Activated CD4-positive, alpha-beta T cell treated with anti-CD3 and anti-CD28 coated beads, Interleukin-2, amount 50 U/mL, for 4 hours (primary cell): ENCODE measurements around the gene SINHCAF.
"Not testable (repeated sequence)": the region's sequence is repeated elsewhere in the genome, so short reads cannot be mapped to it uniquely, and the experiment has no call there.

ENCODE experiments used
- DNase-seq, 2 experiments: peaks; one replicate each; pipeline ENCODE4 v3.0.0-alpha.2; 2020

Gene SINHCAF

GRCh38 chr12:31303466-31303865 is 22.5 kb downstream of the SINHCAF start:
- DNase-seq, result no peak

GRCh38 chr12:31301311-31301710 is 24.6 kb downstream of the SINHCAF start:
- no peak for DNase-seq

- no peak for DNase-seq
Measured at GRCh38 chr12:31300783-31301182, 25.2 kb downstream of the SINHCAF start.

GRCh38 chr12:31300341-31300740 is 25.6 kb downstream of the SINHCAF start:
- DNase-seq, result no peak

GRCh38 chr12:31298922-31299321 is 27.0 kb downstream of the SINHCAF start:
- no peak for DNase-seq

- no peak for DNase-seq
Measured at GRCh38 chr12:31298515-31298910, 27.4 kb downstream of the SINHCAF start.

- DNase-seq, result no peak
Measured at GRCh38 chr12:31297572-31298514, 28.1 kb downstream of the SINHCAF start.

- DNase-seq, result no peak
Measured at GRCh38 chr12:31289441-31289840, 36.5 kb downstream of the SINHCAF start.

- no peak for DNase-seq
Measured at GRCh38 chr12:31288381-31288780, 37.6 kb downstream of the SINHCAF start.

GRCh38 chr12:31280183-31280582 is 45.8 kb downstream of the SINHCAF start:
- no peak for DNase-seq

GRCh38 chr12:31279390-31279924 is 46.5 kb downstream of the SINHCAF start:
- no peak for DNase-seq

GRCh38 chr12:31278832-31279231 is 47.1 kb downstream of the SINHCAF start:
- DNase-seq, result no peak

- no peak for DNase-seq
Measured at GRCh38 chr12:31278424-31278823, 47.5 kb downstream of the SINHCAF start.

- DNase-seq, result no peak
Measured at GRCh38 chr12:31277081-31277480, 48.9 kb downstream of the SINHCAF start.

- no peak for DNase-seq
Measured at GRCh38 chr12:31275491-31275890, 50.5 kb downstream of the SINHCAF start.

- no peak for DNase-seq
Measured at GRCh38 chr12:31274520-31275300, 51.2 kb downstream of the SINHCAF start.

GRCh38 chr12:31273794-31274193 is 52.2 kb downstream of the SINHCAF start:
- not testable (repeated sequence) for DNase-seq

GRCh38 chr12:31272607-31273225 is 53.2 kb downstream of the SINHCAF start:
- no peak for DNase-seq

- no peak for DNase-seq
Measured at GRCh38 chr12:31267966-31268365, 58.0 kb downstream of the SINHCAF start.

- DNase-seq, result no peak
Measured at GRCh38 chr12:31265722-31266121, 60.2 kb downstream of the SINHCAF start.

GRCh38 chr12:31263661-31264060 is 62.3 kb downstream of the SINHCAF start:
- DNase-seq, result no peak

GRCh38 chr12:31261744-31262143 is 64.2 kb downstream of the SINHCAF start:
- DNase-seq, result no peak

GRCh38 chr12:31260840-31261239 is 65.1 kb downstream of the SINHCAF start:
- no peak for DNase-seq
